GM19239 (cell line): ENCODE measurements around the gene UQCC2.

Source experiments
- DNase-seq: peaks from one replicate; pipeline ENCODE4 v3.0.0; 2011; ENCODE audit warnings: low spot score; ENCODE audit not compliant: insufficient read length
- FAIRE-seq: peaks from 2 replicates; lab custom pipeline; 2011; peaks lifted over from hg19 to GRCh38; lab: Jason Lieb, UNC

The UQCC2 gene

DNA sequence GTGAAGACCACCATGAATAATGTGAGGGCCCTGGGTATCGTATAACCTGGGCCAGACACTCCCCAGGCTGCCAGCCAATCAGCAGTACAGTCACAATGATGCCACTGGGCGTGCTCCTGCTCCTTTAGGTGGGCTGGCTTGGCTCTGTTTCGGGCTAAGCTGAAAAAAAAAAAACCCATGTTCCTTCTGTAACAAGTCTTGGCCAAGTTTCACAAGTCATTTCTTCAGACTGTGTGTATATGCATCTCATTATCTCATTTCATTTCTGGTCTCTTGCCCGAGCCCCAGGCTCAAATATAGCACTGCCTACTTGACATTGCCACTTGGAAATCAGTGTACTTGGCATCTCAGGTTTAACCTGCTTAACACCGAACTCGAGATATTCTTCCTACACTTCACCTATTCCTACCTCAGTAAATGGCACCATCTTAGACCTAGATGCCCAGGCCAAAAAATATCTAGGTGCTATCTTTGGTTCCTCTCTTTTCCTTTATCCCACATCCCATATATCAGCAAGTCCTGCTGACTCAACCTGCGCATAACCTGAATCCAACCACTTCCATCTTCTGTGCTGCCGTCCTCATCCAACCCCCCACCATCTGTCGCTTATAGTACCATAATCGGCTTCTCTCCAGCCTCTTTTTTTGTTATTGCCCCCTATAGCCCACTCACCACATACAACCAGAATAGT lies 1.8 kb downstream of the UQCC2 start:
- FAIRE-seq (no peak), DNase-seq (no peak)

GRCh38 chr6:33708516-33709204 lies 2.8 kb downstream of the UQCC2 start:
- DNase-seq (no peak), FAIRE-seq (no peak)

DNA sequence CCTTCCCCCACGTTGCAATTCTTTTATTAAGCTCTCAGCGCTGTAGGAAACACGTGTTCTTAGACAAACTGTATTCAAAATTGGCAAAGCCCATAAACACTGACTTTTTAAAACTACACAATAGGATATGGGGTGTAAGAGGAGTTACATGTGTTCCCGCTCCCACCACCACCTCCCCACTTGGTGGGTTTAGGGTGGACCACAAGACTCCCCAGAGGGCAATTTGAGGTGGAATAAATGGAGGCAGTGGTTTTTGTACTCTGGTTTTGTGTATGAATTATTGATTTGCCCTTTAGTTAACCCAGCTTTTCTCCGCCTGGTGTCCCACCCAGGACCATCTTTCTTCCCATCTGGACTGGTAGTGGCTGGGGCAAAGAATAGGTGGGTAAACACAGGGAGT lies 3.7 kb downstream of the UQCC2 start:
- FAIRE-seq = no peak
- no peak for DNase-seq

DNA sequence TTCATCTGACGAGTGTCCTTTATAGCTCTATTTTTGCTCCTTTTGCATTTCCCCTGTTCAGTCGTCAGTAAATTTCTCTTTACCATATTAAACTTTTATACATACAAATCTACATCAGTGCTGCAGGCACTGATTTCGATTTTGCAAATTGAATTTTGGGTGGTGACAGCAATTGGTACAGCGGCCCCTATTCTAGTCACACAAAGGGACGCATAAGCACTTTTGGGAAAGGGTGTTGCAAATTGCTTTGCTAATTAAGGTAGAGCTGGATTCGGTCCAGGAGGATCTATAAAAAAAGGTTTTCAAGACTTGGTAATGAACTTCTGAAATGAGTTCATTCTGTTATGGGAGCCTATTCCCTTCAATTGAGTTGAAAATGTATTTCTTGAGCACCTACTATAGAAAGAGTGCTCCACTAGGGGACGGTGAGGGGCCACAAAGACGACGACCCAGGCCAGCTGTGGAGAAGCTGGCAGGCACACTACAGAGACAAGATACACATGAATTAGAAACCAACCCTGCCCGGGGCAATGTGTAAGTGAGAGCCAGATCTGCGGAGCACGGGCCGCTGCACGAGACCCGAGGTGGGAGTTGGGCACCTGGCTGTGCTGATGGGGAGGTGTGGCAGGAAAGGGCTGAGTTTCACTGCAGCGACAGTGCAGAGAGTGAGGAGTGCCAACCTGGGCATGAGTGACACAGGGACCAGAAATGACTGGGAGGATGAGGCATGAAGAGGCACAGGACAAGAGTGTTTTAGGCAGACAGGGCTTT lies 5.4 kb downstream of the UQCC2 start:
- DNase-seq (no peak), FAIRE-seq (no peak)

DNA sequence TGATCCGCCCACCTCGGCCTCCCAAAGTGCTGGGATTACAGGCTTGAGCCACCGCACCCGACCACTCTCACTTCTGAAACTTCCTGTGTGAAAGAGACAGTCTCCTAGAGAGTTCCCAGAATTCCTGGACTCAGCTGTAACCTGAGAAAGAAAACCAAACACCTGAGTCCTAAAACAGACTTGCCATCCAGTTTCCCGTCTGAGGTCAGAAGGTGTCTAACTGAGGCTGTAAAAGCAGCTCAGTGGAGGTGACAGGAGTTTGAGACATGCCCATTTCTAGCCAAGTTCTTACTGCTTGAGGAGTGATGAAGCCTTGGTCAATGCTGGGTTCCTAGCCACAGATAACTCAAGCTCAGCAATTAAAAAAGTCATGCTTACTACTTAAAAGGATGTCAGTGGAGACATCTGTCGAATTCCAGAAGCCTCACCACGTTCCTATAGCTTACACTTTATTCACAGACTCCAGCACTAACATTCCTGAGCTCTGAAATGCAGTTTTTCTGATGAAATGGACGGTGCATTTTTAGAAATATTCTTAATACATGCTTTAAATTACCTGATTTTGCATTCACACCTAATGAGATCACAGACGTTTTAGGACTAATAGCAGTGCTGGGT lies 6.1 kb downstream of the UQCC2 start:
- no peak for FAIRE-seq
- no peak for DNase-seq

DNA sequence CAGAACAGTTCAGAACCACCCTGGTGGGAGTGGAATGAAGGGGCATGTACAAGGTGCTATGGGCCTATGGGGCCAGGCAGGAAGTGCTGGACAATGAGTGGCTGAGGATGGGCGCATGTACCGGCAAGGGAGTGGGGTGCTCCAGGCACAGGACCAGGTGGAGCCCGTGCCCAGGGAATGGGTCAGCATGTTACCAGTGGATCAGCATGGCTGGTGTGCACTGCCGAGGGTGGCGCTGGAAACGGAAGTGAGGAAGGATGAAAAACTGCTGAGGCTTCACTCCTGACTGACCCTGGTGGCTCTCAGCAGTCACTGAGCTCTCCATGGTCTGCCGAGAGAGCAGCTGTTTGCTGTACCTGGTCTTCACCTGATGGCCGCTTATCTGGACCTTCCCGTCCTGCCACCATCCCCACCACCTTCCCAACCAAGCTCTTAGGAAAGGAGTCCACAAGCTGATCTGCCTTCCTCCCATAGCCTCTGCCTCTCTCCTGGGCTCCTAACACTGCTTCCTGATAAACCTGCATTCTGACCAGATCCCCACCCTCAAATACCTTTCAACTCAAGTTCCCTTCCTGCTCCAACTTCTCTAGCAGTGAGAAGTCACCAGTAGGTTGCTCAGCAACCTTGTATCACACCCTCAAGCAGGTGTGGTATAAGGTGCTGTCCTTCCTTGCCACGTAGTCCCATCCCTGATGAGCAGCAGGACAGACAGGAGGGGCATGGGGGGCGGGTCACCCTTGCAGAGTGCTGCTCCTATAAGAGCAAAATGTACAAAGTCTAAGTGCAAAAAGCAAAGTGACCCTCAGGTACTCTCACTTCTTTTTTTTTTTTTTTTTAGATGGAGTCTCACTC lies 7.1 kb downstream of the UQCC2 start:
- FAIRE-seq = no peak

DNA sequence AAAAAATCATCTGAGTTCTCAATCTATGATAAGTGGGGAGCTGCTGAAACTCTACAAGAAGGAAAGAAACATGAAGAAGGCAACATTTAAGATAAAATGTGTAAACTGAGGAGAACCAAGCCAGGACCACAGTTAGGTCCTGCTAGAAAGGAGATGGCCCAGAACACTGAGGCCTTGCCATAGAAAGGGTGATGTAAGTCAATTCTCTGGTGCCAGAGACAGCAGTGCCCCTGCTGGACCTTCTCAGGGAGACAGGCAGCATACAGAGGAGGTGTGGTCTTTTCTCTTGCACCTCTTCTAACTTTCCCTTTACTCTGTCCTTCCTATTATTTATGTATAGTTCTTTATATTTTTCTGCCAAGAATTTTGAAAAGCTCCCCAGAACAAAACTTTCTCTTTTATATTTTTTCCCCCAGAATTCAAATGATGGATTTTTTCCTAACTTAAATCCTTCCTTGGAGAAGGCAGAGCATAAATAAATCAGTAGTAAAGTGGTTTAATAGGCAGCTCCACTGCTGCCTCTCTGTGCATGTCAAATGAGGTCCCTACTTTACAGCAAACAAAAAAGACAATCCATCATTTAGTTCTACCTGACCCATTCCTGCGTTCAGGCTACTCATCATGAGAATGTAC lies 9.0 kb downstream of the UQCC2 start:
- DNase-seq = no peak
- no peak for FAIRE-seq

More for the DNA sequence above, 7.1 kb downstream of the UQCC2 start:
- DNase-seq = no peak

DNA sequence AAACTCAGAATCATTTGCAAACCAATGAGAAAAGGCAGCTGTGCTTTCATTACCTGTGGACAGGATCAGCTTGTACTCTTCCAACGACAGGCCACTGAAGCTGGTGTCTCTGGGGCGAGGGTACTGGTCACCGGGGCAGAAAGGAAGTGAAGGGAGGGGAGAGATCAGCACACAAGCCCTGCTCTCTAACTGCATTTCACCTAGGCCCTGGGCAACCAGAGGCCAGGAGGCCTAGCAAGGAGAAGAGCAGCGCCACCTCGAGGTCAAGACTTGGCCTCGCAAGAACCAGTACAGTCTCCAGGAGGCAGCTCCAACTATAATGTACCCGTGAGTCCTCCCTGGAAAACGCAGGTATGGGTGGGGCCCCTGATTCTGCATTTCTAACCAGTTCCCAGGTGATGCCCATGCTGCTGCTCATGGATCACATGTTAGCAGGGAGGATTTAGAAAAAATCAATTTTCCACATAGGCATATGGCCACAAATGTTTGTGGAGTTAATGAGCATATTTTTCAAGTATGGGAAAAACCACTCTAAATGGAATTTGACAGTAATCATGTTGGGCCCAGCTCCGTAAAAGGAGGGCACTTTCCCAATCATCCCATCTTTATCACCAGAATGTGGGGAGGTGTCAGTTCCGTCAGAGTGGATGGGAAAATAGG lies 11.0 kb downstream of the UQCC2 start:
- DNase-seq (peak; percentile 57), FAIRE-seq (peak; percentile 52)

DNA sequence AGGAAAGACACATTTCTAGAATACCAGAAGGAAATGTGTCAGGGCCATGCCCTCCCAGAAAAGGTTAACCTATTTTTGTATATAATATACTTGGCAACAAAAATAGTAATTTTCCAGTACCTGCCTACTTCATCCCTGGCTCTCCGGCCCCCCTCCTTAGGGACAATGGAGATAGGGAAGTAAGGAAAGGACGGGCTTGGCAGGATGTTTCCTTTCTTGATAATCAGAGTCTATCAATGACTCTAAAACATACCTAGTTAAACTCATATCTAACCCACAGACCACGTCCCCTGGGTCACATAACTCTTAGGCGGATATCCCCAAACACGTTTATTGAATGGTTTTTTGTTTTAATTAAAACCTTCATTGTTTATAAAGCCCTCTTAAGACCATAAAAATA lies 11.8 kb downstream of the UQCC2 start:
- DNase-seq (no peak), FAIRE-seq (no peak)

DNA sequence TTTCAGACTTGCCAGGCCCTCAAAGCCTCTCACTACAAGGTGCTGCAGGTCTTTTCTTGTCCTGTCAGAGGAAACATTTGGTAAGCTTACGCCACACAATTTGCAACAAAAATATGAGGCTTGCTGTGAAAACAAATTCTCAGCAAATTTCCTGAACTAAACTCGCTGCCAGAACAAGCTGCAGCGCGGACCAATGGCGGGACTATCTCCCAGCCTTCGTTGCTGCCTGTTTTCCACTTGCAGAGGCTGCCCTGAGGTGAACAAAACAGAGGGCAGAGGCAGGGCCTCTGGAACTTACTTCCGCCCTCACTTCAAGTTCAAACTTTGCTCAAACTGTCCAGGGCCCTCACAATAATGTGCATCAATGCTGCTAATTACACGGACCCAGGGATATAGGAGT lies 12.4 kb downstream of the UQCC2 start:
- DNase-seq (no peak), FAIRE-seq (no peak)

DNA sequence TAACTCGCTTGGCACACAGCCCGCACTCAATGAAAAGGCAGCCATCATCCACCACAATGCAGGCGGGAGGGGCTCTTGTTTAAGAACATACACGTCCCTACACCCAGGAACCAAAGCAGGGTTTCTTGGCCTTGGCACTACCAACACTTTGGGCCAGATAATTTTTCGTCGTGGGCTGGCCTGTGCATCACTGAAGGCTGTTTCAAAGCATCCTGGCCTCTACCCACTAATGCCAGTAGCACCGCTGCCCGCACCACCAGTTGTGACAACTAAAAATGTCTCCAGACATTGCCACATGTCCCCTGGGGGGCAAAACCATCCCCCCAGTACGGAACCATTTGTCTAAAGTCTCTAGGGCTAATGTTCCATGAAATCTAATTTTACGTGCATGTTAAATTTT lies 13.0 kb downstream of the UQCC2 start:
- DNase-seq = no peak
- no peak for FAIRE-seq

- DNase-seq (no peak), FAIRE-seq (no peak)
These were observed 13.7 kb downstream of the UQCC2 start for GRCh38 chr6:33697845-33698244.

DNA sequence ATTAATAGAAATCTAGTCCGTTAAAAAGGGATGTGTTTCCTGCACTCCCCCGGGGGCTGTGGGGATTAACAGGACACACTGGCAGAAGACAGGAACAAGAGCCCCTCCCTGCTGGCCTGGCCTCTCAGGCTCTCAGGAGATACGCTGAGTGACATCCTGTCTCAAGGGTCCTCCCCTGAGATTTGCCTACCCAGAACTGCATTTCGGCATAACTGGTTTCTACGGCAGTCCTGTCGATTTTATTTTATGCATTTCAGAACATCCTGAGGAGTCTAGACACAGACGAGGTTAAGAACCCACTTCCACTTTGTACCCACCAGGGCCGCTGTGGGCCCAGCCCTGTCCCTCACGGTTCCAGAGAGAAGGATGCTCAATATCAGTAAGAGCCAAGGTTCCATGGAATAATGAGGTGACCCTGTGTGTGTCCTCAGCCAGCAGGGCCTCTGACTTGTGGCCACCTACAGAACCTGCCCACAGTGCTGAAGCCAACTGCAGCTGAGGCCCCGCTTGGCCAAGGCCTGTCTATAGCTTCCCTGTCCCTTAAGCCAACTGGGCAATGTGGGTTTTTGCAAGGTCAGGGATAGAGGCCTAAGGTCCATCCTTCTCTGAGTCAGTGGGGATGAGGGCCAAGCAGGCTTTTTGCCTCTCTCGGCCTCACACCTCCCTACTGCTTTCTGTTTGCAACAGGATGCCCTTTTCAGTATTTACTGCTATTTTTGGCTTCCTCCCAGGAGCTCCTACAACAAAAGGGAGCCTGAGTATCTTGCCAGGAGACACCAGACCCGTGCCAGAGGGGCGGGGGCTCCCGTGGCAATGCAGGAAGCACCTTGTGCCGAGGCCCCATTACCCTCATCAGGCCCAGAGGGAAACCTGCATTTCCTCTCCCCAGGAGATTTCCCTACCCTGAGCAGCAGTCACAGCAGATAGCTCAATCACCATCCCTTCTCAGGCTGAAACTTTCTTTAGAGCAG lies 14.7 kb downstream of the UQCC2 start:
- FAIRE-seq = peak; percentile 68
- peak; percentile 54 for DNase-seq

GRCh38 chr6:33696076-33696475 lies 15.4 kb downstream of the UQCC2 start:
- no peak for DNase-seq
- no peak for FAIRE-seq

GRCh38 chr6:33695451-33695887 lies 16.0 kb downstream of the UQCC2 start:
- FAIRE-seq = no peak
- no peak for DNase-seq

DNA sequence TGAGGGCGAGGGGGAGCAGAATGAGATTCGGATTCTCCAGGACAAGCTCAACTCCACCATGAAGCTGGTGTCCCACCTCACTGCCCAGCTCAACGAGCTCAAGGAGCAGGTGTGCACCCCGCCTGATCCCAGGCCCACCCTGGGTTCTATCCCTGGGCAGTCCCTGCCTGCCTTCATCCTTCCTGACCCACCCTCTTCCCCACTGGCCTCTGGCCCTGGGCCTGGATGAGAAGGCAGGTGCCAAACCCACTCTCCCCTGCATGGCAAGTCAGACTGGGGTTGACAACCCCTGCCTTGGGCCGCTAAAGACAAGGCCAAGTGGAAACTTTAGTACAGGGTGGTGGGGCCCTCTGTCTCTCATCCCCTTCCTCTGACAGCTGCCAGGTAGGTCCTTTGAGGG lies 16.5 kb downstream of the UQCC2 start:
- DNase-seq (no peak), FAIRE-seq (no peak)

- no peak for DNase-seq
- FAIRE-seq = no peak
These were observed 17.0 kb downstream of the UQCC2 start for GRCh38 chr6:33694401-33694931.
